ENCODE results near the gene PNPLA8.

- TF ChIP-seq CTCF (IDR thresholded peaks at IDR 0.05), result no peak
- no peak for TF ChIP-seq EP300 (IDR thresholded peaks at IDR 0.05)
These were observed 43.0 kb upstream of the PNPLA8 start for GRCh38 chr7:108568801-108569380.

All from tibial nerve (tissue), 4 donors.